HG03342 (cell line): ENCODE results near the gene PROB1.
"Not testable (repeated sequence)": the region's sequence is repeated elsewhere in the genome, so short reads cannot be mapped to it uniquely, and the experiment has no call there.

Source experiments
- ATAC-seq: cut with Tn5 transposase; IDR thresholded peaks from one replicate; pipeline ENCODE4 v1.9.1; 2021; ENCODE audit warnings: mild to moderate bottlenecking, moderate library complexity; ENCODE audit not compliant: unreplicated experiment

PROB1 gene

DNA sequence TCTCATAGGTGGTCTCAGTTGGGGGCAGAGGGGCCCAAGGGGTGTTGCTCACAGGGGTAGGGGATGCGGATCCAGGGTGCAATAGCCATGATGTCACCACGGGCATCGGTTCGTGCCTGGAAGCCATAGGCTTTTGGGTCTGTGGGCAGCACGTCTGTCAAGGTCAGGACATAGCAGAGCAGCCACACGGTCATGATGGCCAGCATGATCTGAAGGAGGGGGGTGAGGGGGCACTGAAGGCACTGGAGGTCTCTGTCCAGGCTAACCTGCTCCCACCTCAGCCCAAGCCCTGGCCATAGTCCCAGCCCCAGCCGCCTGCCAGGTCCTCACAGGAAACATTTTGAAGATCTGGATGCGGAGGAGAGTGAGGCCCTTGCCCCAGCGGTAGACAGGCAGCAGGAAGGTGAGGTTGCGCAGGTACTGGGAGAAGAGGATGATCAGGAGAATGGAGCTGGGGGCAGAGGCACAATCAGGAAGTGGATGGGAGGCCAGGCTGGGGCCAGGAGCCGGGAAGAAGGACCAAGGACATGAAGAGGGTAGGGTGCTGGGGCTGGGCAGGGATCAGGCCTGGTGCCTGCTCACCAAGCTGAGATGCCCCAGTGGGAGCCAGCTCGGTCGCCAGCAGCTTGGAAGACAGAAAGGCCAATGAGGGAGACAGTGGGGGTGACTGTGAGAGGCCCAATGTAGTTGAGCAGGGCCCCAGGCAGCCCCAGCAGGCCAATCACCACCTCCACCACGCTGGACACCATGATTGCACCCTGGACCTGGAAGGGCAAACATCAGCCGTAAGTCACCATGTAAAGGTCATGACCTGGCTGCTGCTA lies 15.1 kb downstream of the PROB1 start:
- no peak for ATAC-seq

DNA sequence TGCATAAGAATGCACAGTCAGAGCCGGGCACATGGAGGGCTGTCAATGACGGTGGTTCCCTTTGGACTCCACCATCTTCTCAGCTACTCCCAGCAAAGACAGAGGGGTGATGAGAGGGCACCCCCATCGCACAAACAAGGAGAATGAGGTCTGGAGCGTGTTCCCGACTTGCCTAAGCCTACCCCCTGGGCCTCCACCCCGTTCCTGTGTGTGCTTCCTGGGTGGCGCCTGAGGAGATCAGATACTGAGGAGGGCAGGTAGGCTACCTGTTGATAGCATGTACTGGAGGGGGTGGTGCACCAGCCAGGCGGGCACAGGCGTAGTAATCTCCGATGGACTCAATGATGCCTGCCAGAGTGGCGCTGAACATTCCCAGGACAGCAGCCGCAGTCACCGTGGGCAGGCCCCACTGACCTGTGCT lies 16.0 kb downstream of the PROB1 start:
- no peak for ATAC-seq

DNA sequence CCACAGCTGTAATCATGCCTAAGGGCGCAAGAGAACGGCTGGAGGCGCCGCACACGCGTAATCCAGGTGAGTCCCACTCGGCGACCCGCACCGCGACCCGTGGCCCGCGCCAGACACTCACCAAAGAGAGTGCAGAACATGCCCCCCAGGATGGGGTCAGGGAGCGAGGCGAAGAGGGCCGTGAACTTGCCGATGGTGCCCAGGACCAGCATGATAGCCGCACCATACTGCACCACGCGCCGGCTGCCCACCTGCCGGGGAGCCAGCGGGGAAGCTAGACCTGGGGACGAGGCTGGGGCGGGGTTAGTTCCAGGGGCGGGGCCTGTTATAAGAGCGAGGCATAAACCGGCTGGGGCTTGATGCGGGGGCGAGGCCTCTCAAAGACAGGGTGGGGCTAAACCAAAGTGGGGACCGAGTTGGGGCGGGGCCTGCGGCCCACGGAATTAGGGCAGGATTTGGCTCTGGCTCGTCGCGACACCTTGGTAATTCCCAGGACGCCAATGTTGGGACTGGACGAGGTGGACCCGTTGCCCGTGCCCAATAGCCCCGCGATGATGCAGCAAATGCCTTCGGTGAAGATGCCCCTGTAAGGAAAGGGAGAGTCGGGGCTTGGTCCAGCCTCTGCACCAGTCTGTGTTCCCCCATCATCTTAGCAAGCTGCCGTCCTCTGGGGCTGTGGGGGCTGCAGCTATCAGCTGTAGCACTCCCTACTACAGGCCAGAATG lies 16.6 kb downstream of the PROB1 start:
- no peak for ATAC-seq

GRCh38 chr5:139377226-139377625 lies 17.7 kb downstream of the PROB1 start:
- ATAC-seq: no peak

GRCh38 chr5:139376364-139376763 lies 18.5 kb downstream of the PROB1 start:
- no peak for ATAC-seq

DNA sequence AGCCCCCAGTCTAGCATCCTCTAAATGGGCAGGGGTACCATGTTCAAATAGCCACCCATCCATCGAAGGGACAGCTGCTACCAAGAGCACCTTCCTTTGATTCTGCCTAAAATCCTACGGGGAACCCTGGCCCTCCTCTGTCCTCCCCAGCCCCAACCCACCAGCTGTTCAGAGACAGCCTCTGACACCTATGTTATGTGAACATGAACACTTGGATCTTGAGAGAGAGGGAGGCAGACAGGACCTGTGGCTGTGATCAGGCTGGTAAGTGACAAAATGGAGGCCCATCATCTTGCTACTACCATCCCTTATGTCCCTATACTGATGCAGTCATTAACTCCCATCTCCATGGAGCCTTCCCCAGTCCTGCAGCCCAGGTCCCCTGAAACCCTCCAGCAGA lies 20.0 kb downstream of the PROB1 start:
- no peak for ATAC-seq

GRCh38 chr5:139371482-139372435 lies 23.1 kb downstream of the PROB1 start:
- ATAC-seq: no peak

- no peak for ATAC-seq
These were observed 25.7 kb downstream of the PROB1 start for GRCh38 chr5:139369181-139369580.

GRCh38 chr5:139368613-139369012 lies 26.3 kb downstream of the PROB1 start:
- no peak for ATAC-seq

DNA sequence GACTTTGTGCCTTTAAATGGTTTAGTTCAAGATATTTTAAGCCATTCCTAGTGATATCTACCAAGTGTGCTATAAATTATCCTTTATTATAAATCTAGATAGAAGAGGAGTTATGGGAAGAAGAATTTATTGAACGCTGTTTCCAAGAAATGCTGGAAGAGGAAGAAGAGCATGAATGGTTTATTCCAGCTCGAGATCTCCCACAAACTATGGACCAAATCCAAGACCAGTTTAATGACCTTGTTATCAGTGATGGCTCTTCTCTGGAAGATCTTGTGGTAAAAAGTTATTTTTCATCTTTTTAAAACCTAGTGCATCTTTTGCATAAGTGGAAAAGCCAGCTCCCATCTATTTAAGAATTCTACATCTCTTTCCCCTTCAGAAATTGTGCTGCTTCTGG lies 30.4 kb downstream of the PROB1 start:
- ATAC-seq: no peak

DNA sequence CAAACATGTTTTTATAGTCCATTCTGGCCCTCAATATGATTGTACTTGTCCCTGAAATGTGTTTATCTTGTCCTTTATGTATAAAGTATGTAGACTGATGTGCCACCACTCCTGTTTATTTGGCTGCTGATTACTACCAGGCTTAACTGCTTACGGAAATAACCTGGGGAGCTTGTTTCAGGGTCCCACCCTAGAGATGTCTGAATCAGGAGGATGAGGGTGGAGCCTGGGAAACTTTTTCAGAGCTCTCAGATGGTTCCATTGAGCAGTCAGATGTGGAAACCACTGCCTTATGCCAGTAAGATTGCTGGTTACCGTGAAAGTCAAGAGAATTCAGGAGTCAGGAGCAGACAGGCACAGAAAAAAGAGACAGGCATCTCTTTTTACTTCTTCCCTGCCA lies 31.0 kb downstream of the PROB1 start:
- no peak for ATAC-seq

- no peak for ATAC-seq
These were observed 33.0 kb downstream of the PROB1 start for GRCh38 chr5:139361835-139362429.

DNA sequence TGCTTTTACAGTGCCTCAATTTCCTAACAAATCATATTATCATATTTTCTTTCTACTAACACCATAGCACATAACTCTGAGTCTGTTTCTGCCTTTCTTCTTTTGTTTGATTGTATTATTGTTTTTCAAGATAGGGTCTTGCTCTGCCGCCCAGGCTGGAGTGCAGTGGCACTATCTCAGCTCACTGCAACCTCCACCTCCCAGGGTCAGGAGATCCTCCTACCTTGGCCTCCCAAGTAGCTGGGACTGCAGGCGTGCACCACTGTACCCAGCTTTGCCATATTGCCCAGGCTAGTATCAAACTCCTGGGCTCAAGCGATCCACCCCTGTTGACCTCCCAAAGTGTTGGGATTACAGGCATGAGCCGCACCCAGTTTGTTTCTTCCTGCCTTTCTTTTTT lies 34.5 kb downstream of the PROB1 start:
- no peak for ATAC-seq

- ATAC-seq: no peak
These were observed 36.8 kb downstream of the PROB1 start for GRCh38 chr5:139358064-139358463.

GRCh38 chr5:139355900-139356299 lies 39.0 kb downstream of the PROB1 start:
- ATAC-seq: not testable (repeated sequence)

GRCh38 chr5:139354186-139354585 lies 40.7 kb downstream of the PROB1 start:
- ATAC-seq: no peak

GRCh38 chr5:139347863-139348262 lies 47.0 kb downstream of the PROB1 start:
- not testable (repeated sequence) for ATAC-seq

- ATAC-seq: not testable (repeated sequence)
These were observed 49.5 kb downstream of the PROB1 start for GRCh38 chr5:139345442-139345841.

GRCh38 chr5:139344177-139344576 lies 50.7 kb downstream of the PROB1 start:
- no peak for ATAC-seq

DNA sequence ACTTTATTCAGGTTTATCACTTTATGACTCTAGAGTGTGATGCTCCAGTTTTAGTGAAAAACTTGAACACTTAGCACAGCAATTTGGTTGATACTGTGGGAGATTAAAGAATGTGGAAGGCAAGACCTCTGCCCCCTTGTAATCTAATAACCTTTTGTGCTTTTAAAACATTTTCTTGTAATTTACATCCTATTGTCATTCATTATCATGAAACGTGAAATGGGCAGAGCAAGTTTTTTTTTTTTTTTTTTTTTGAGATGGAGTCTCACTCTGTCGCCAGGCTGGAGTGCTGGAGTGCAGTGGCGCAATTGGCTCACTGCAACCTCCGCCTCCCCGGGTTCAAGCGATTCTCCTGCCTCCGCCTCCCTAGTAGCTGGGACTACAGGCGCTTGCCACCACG lies 51.4 kb downstream of the PROB1 start:
- ATAC-seq: no peak

DNA sequence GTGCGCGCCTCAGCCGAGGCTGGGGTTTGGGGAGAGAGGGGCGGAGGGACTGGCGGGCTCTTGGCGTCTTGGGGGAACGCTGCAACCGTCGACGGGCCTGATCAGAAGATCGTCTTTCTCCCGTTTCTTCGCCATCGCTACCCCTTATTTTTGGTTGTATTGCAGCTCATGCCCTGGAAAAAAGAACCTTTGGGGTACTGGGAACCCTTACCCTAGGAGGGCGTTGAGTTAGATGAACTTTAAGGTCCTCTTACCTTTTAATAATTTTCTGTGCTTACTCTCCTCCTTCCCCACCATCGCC lies 52.5 kb downstream of the PROB1 start:
- ATAC-seq: peak; percentile 55
